GM12875 (cell line): ENCODE data around the gene GRIN1.
A peak's percentile ranks its signal among the peaks of the same experiment; 100 is the strongest.

Experiments
- H3K4me3 ChIP-seq: one replicate; pipeline ENCODE4 v1.5.1; 2011; ENCODE audit warnings: low read depth, low read length, control low read depth
- TF ChIP-seq, protein P1 (sequence below): IDR thresholded peaks from 2 replicates; pipeline ENCODE4 v1.5.1; 2011; ENCODE audit warnings: low read depth, mild to moderate bottlenecking, control low read depth, inconsistent platforms, low read length, moderate library complexity, borderline replicate concordance; ENCODE audit not compliant: insufficient read depth

GRIN1 gene

DNA sequence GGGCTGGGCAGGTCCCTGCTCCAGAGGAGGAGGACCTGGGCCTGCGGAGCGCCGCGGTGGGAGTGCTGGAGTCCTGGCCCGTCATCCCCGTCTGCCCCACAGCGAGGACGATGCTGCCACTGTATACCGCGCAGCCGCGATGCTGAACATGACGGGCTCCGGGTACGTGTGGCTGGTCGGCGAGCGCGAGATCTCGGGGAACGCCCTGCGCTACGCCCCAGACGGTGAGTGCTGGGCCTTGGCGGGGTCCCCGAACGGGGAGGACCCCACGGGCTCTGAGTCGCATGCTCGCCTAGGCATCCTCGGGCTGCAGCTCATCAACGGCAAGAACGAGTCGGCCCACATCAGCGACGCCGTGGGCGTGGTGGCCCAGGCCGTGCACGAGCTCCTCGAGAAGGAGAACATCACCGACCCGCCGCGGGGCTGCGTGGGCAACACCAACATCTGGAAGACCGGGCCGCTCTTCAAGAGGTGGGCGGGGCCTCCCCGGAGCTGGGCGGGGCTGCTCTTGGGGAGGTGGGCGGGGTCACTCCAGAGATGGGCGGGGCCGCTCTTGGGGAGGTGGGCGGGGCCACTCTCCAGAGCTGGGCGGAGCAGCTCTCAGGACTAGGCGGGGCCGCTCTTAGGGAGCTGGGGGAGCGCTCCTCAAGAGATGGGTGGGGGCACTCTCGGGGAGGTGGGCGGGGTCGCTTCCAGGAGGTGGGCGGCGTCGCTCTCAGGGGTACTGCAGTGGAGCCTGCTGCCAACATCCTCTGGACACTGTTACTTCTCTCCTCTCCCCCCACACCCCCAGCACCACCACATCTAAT, 17.8 kb downstream of the GRIN1 start:
- peak overlapping the region; percentile 11 for H3K4me3 ChIP-seq

DNA sequence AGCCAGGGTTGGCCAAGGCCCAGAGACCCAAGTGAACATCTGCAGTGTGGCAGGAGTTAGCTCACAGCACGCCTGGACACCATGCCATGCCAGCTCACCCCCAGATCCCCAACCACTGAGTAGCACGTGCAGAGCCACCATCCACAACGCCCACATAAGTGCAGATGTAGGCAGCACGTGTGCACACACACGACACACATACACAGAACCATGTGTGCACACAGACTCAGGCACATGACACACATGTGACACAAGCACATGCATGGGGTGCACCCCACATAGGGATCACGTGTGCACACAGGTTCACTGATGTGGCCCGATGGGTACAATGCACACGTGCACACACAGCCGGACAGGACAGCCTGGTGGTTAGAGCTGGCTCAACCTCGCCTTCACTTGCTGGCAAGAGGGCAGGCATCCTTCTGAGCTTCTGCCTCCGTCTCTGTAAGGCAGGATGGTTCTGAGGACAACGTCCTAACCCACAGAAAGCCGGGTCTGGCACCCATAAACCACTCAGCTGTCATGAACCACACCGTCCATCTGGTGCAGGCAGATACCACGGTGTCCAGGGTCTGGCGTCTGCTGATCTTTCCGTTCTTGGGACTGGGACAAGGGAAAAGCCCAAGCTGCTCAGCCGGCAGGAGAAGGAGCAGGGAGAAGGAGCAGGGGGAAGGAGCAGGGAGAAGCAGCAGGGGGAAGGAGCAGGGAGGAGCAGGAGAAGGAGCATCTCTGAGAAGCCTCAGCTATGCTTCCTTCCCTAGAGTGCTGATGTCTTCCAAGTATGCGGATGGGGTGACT, 18.9 kb downstream of the GRIN1 start:
- TF ChIP-seq, protein P1, sequence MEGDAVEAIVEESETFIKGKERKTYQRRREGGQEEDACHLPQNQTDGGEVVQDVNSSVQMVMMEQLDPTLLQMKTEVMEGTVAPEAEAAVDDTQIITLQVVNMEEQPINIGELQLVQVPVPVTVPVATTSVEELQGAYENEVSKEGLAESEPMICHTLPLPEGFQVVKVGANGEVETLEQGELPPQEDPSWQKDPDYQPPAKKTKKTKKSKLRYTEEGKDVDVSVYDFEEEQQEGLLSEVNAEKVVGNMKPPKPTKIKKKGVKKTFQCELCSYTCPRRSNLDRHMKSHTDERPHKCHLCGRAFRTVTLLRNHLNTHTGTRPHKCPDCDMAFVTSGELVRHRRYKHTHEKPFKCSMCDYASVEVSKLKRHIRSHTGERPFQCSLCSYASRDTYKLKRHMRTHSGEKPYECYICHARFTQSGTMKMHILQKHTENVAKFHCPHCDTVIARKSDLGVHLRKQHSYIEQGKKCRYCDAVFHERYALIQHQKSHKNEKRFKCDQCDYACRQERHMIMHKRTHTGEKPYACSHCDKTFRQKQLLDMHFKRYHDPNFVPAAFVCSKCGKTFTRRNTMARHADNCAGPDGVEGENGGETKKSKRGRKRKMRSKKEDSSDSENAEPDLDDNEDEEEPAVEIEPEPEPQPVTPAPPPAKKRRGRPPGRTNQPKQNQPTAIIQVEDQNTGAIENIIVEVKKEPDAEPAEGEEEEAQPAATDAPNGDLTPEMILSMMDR = no peak
- no peak overlapping the region for H3K4me3 ChIP-seq

More for the DNA sequence above, 17.8 kb downstream of the GRIN1 start:
- TF ChIP-seq, protein P1 = no peak

DNA sequence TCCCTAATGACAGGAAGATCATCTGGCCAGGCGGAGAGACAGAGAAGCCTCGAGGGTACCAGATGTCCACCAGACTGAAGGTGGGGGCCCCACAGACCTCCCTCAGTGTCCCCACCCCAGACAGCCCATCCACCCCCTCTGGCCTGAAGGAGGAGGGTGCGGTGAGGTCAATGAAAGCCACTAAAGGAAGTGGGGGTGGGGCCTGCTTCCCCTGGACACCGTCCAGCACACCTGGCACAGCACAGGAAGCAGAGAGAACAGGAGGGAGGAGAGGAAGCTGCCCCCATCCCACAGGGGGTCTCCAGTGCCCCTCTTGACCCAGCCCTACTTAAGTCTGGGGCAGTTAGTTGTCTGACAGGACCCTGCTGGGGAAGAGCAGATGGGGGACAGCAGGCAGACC, 19.7 kb downstream of the GRIN1 start:
- TF ChIP-seq, protein P1 = no peak
- no peak overlapping the region for H3K4me3 ChIP-seq

DNA sequence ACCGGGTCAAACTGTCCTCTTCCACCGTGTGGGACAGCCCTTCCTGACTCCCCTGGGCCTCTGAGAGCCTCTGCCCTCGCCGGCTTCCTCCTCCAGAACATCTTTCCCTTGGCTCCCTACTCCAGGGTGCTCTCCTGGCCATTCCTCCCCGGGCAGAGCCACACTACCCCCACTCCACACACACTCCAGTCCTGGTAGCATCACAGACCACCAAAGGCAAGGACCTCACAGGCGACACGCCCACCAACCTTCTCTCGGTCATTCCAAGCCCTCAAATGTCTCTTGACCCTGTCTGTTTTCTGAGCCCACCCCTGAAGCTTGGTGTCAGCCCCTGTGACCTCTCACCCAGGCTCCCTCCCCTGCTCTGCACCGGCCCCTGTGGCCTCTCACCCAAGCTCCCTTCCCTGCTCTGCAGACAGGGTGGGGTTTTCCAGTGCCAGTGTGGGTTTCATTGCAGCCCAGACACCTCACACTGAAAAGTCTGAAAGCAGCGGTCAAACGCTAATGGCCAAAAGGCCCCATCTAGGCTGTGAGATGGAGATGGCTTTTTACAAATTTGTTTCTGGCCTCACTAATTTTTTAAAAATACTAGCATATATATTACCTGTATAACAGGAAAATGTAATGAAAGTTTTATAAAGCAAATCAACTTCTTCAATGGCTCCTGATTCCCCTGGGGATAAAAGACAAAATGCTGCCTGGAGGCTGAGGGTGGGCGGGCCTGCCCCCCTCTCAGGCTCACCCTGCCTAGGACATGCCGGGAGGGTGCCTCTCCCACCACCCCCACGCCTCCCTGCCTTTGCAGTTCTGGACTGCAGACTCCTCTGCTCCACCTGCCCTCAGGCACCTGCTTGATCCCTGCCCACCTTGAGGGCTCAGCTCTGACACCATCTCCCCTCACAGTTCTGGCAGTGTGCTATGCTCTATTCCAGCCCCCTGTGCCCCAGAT, 20.4 kb downstream of the GRIN1 start:
- H3K4me3 ChIP-seq = no peak overlapping the region

DNA sequence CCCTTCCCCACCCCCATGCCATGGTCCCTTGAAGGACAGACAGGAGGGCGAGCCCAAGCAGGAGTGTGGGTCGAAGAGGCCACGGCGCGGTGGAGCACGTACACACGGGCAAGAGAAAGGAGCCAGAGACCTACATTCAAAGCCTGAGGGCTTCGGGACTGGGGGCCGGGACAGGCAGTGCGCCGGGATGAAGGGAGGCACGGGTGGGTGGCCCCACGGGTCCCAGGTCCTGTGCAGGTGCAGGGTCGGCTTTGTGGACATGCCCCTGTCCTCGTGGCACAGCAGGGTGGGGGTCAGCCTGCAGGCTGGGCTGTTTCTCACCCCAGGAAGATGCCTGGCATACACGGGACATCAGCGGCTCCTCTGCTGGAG, 21.1 kb downstream of the GRIN1 start:
- TF ChIP-seq, protein P1 = no peak
- H3K4me3 ChIP-seq = no peak overlapping the region

More for the DNA sequence above, 20.4 kb downstream of the GRIN1 start:
- TF ChIP-seq, protein P1 = no peak

DNA sequence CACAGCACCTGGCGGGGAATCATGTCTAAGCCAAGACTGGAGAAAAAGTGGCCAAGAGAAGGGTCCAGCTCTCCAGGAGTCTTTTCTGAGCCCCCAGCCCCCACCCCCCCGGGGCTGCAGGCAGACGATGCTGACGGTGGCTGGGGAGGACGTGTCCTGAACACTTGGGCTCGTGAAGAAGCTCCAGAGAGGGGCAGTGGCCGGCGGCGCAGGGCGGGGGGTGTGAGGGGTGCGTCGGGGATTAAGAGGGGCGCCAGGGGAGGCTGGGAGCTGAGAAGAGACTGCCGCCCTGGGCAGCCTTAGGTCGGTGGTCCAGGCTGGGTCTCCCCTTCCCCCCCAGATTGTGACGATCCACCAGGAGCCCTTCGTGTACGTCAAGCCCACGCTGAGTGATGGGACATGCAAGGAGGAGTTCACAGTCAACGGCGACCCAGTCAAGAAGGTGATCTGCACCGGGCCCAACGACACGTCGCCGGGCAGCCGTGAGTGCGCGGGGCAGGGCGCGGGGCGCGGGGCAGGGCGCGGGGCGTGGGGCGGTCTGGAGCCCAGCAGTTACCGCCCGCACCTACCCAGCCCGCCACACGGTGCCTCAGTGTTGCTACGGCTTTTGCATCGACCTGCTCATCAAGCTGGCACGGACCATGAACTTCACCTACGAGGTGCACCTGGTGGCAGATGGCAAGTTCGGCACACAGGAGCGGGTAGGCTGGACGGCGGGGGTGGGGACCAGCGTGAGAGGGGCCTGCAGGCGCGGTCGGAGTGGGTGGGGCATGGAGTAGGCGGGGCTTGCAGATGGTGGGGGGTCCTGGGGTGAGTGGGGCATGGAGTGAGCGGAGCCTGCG, 22.0 kb downstream of the GRIN1 start:
- H3K4me3 ChIP-seq = no peak overlapping the region
- TF ChIP-seq, protein P1 = no peak
